ENCODE results near the gene RBP2. TPM values are rescaled to one million over a fixed set of nuclear protein-coding genes. Genes with fewer than 3 reads are reported as not detected.

RBP2 gene
- polyA plus RNA-seq, 1 donor from 2014 or later: not detected

DNA sequence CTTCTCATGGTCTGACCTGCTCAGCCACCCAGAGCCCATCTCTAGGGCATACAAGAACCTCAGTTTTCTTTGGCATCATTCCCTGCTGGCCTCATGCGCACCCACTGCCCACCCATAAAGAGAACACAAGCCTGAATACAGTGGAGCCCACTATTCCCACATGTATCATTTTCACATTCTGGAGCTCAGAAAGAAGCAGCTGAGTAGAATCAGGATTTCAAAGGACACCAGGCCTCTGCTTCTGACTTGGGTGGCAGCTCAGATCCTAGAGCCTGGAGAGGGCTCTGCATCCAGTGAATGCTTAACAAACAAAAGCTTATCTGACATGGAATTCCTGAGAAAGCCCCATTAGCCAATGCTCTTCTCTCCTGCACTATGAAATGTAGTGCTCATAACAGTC lies 34.7 kb downstream of the RBP2 start:
- no peak overlapping the region for H3K4me3 ChIP-seq (ENCODE audit: low read length)
- no peaks in the 10 kb centered on the region for H3K9me2 ChIP-seq (ENCODE audit: insufficient read depth, low read length)
- no peaks in the 10 kb centered on the region for H3K79me2 ChIP-seq (replicated peaks; ENCODE audit: insufficient read depth, low read length)
- H3F3A ChIP-seq (ENCODE audit: insufficient read depth, low read length, poor library complexity, severe bottlenecking): no peaks in the 10 kb centered on the region
- H4K20me1 ChIP-seq (ENCODE audit: insufficient read depth): no peaks in the 10 kb centered on the region
- H3K9ac ChIP-seq (ENCODE audit: low read length): no peak overlapping the region
- no peak for TF ChIP-seq SMC3 (conservative IDR thresholded peaks at IDR 0.05; ENCODE audit: poor library complexity)
- no peak for TF ChIP-seq POLR2AphosphoS5 (IDR thresholded peaks at IDR 0.05)
- H3K36me3 ChIP-seq (ENCODE audit: insufficient read depth, low read length): no peaks in the 10 kb centered on the region
- no peaks in the 10 kb centered on the region for H3K9me3 ChIP-seq (ENCODE audit: low read length)
- H3K27ac ChIP-seq (ENCODE audit: low read length): no peak overlapping the region
- no peak overlapping the region for H3K4me2 ChIP-seq (ENCODE audit: low read length)
- H3K27me3 ChIP-seq (ENCODE audit: insufficient read depth, low read depth, low read length): no peaks in the 10 kb centered on the region
- H2AFZ ChIP-seq (ENCODE audit: low read depth, low read length): no peak overlapping the region

DNA sequence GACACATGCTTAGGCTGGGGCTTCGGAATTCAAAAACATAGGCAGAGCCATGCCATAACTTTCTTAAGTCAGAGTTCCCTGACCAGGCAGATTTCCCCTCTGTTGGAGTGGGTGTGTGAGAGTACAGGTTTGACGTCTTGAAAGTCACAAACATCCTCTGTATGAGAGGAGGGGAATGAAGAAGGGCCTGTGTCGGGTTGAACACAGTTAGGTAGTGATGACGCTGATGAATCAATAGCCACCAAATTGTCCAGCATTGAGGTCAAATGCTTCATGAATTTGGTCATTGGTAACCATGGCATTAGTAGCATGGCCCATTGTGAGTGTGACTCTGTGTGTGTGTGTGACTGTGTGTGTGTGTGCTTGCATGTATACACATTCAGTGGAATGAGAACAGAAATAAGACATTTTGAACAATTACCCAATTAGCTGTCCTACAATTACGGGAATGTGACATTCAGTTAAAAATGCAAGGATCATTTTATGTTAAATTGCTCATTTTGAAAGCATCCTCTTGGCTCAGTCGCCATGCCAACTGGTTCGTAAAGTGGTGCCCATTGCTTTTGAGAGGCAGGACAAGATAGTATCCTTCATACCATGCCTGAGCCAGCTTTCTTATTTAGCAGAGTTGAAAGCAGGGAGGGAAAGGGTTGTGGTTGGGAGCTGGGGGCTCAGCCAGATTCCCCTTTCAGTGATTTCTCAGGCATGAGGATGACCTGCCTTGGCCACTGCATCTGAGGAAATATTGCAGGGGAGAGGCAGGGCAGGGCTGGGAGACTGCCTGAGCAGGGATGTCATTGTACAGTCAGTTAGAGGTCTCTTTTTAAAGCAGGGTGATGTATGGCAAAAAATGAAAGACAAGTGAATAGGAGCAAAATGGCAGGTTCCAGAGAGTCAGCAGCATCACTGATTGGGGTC lies 35.4 kb downstream of the RBP2 start:
- Histone ChIP-seq H3K27me3 (ENCODE audit: insufficient read depth, low read depth, low read length) (no peaks in the 10 kb centered on the region), H3K9me3 (ENCODE audit: low read length) (no peaks in the 10 kb centered on the region), H3K4me2 (ENCODE audit: low read length) (no peak overlapping the region), H4K20me1 (ENCODE audit: insufficient read depth) (no peaks in the 10 kb centered on the region), H2AFZ (ENCODE audit: low read depth, low read length) (no peak overlapping the region), H3K9ac (ENCODE audit: low read length) (no peak overlapping the region), H3K4me3 (ENCODE audit: low read length) (no peak overlapping the region), H3K9me2 (ENCODE audit: insufficient read depth, low read length) (no peaks in the 10 kb centered on the region), H3K79me2 (replicated peaks; ENCODE audit: insufficient read depth, low read length) (no peaks in the 10 kb centered on the region), H3K36me3 (ENCODE audit: insufficient read depth, low read length) (no peaks in the 10 kb centered on the region), H3F3A (ENCODE audit: insufficient read depth, low read length, poor library complexity, severe bottlenecking) (no peaks in the 10 kb centered on the region), H3K27ac (ENCODE audit: low read length) (no peak overlapping the region)
- TF ChIP-seq, protein P1, sequence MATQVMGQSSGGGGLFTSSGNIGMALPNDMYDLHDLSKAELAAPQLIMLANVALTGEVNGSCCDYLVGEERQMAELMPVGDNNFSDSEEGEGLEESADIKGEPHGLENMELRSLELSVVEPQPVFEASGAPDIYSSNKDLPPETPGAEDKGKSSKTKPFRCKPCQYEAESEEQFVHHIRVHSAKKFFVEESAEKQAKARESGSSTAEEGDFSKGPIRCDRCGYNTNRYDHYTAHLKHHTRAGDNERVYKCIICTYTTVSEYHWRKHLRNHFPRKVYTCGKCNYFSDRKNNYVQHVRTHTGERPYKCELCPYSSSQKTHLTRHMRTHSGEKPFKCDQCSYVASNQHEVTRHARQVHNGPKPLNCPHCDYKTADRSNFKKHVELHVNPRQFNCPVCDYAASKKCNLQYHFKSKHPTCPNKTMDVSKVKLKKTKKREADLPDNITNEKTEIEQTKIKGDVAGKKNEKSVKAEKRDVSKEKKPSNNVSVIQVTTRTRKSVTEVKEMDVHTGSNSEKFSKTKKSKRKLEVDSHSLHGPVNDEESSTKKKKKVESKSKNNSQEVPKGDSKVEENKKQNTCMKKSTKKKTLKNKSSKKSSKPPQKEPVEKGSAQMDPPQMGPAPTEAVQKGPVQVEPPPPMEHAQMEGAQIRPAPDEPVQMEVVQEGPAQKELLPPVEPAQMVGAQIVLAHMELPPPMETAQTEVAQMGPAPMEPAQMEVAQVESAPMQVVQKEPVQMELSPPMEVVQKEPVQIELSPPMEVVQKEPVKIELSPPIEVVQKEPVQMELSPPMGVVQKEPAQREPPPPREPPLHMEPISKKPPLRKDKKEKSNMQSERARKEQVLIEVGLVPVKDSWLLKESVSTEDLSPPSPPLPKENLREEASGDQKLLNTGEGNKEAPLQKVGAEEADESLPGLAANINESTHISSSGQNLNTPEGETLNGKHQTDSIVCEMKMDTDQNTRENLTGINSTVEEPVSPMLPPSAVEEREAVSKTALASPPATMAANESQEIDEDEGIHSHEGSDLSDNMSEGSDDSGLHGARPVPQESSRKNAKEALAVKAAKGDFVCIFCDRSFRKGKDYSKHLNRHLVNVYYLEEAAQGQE (IDR thresholded peaks at IDR 0.05; ENCODE audit: borderline replicate concordance): no peak
- TF ChIP-seq EP300 (conservative IDR thresholded peaks at IDR 0.05; ENCODE audit: poor library complexity, severe bottlenecking): no peak
- no peak for TF ChIP-seq RAD21 (conservative IDR thresholded peaks at IDR 0.05)
- TF ChIP-seq TAF1 (IDR thresholded peaks at IDR 0.05; ENCODE audit: low read depth): no peak
- no peak for TF ChIP-seq POLR2AphosphoS5 (IDR thresholded peaks at IDR 0.05)
- TF ChIP-seq SMC3 (conservative IDR thresholded peaks at IDR 0.05; ENCODE audit: poor library complexity): no peak
- TF ChIP-seq MXI1 (conservative IDR thresholded peaks at IDR 0.05; ENCODE audit: poor library complexity, severe bottlenecking): no peak
- TF ChIP-seq, protein P2, sequence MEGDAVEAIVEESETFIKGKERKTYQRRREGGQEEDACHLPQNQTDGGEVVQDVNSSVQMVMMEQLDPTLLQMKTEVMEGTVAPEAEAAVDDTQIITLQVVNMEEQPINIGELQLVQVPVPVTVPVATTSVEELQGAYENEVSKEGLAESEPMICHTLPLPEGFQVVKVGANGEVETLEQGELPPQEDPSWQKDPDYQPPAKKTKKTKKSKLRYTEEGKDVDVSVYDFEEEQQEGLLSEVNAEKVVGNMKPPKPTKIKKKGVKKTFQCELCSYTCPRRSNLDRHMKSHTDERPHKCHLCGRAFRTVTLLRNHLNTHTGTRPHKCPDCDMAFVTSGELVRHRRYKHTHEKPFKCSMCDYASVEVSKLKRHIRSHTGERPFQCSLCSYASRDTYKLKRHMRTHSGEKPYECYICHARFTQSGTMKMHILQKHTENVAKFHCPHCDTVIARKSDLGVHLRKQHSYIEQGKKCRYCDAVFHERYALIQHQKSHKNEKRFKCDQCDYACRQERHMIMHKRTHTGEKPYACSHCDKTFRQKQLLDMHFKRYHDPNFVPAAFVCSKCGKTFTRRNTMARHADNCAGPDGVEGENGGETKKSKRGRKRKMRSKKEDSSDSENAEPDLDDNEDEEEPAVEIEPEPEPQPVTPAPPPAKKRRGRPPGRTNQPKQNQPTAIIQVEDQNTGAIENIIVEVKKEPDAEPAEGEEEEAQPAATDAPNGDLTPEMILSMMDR (IDR thresholded peaks at IDR 0.05; ENCODE audit: poor library complexity, severe bottlenecking): no peak
- TF ChIP-seq EZH2 (IDR thresholded peaks at IDR 0.05; ENCODE audit: borderline replicate concordance, insufficient read depth, low read length, poor library complexity, severe bottlenecking): no peak
